Body of pancreas (tissue), 4 donors: ENCODE data around the gene TMEM14B.

ENCODE experiments used
- POLR2A ChIP-seq, 3 donors: fragments of 450-650 bp; IDR thresholded peaks; one replicate each; pipeline ENCODE4 v1.6.1; 2016; ENCODE audit warnings: antibody characterized with exemption in 3 of 3, mild to moderate bottlenecking in 2 of 3
- TF ChIP-seq, protein P1 (sequence below), 7 experiments: fragments of 450-650 bp in 4 of 7; fragments of 200-600 bp in 3 of 7; sonication (generic) in 3 of 7; IDR thresholded peaks; one replicate each; pipeline ENCODE4 v1.5.1; 2016 to 2019; ENCODE audit warnings: antibody characterized with exemption in 7 of 7

DNA sequence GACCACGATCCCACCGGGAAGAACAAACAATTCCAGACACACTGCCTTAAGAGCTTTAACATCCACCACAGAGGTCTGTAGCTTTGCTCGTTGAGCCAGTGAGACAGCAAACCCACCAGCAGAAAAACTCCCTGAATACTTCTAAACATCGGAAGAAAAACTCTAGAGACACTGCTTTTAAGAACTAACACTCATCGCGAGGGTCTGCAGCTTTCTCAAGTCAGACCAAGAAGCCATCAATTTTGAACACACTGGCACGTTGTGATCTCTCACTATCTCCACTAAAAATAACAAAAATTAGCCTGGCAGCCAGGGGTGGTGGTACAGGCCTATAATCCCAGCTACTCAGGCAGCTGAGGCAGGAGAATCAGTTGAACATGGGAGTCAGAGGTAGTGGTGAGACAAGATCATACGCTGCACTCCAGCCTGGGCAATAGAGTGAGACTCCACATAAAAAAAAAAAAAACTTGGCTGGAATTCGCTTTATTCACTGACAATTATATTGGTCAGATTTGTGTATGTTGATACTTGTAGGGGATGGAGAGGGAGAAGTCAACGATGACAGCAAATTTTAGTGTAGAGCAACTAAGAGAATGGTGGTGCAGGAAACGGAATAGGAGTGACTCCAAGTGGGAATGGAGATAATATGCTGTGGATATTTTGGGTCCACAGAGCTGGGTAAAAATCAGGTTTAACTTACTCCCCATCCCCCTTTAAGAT is 25.6 kb upstream of the TMEM14B start:
- TF ChIP-seq, protein P1, sequence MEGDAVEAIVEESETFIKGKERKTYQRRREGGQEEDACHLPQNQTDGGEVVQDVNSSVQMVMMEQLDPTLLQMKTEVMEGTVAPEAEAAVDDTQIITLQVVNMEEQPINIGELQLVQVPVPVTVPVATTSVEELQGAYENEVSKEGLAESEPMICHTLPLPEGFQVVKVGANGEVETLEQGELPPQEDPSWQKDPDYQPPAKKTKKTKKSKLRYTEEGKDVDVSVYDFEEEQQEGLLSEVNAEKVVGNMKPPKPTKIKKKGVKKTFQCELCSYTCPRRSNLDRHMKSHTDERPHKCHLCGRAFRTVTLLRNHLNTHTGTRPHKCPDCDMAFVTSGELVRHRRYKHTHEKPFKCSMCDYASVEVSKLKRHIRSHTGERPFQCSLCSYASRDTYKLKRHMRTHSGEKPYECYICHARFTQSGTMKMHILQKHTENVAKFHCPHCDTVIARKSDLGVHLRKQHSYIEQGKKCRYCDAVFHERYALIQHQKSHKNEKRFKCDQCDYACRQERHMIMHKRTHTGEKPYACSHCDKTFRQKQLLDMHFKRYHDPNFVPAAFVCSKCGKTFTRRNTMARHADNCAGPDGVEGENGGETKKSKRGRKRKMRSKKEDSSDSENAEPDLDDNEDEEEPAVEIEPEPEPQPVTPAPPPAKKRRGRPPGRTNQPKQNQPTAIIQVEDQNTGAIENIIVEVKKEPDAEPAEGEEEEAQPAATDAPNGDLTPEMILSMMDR (IDR thresholded peaks at IDR 0.05) = no peak
- TF ChIP-seq POLR2A (IDR thresholded peaks at IDR 0.05) = no peak
